ENCODE measurements around the gene GPC6. TPM values are rescaled to one million over a fixed set of nuclear protein-coding genes. Genes with fewer than 3 reads are reported as not detected.

The GPC6 gene
- total RNA-seq, 1 donor from 2014 or later = 63.0 TPM

- no peaks in the 10 kb centered on the region for H3K9me3 ChIP-seq (ENCODE audit: insufficient read depth, low read depth, low read length)
- H3K4me1 Mint-ChIP-seq (ENCODE audit: low read depth, unreplicated experiment) = peaks cover 21% of the 10 kb centered on the region
- H3K27ac ChIP-seq (ENCODE audit: low read depth, low read length) = no peak overlapping the region
- no peak overlapping the region for H3K4me2 ChIP-seq (ENCODE audit: low read length)
- DNase-seq (ENCODE audit: low read depth) = no peak
- H4K20me1 ChIP-seq (ENCODE audit: insufficient read depth, low read length) = no peaks in the 10 kb centered on the region
- no peak overlapping the region for H3K9ac ChIP-seq (ENCODE audit: low read length)
- no peaks in the 10 kb centered on the region for H3K27me3 Mint-ChIP-seq (ENCODE audit: low read depth, unreplicated experiment)
- no peaks in the 10 kb centered on the region for H3K27me3 ChIP-seq (ENCODE audit: insufficient read depth, low read length)
- H2AFZ ChIP-seq (ENCODE audit: low read depth, low read length) = no peak overlapping the region
- peaks cover 5% of the 10 kb centered on the region for H3K4me1 ChIP-seq (ENCODE audit: insufficient read depth, low read length)
- no peaks in the 10 kb centered on the region for H3K79me2 ChIP-seq (ENCODE audit: insufficient read depth, low read length)
- no peaks in the 10 kb centered on the region for H3K36me3 ChIP-seq (ENCODE audit: insufficient read depth, low read length)
- no peak for FAIRE-seq
- H3K9me3 Mint-ChIP-seq (ENCODE audit: unreplicated experiment) = no peaks in the 10 kb centered on the region
- H3K4me3 ChIP-seq (ENCODE audit: insufficient read depth, low read depth, low read length) = no peak overlapping the region
- no peak overlapping the region for H3K27ac Mint-ChIP-seq (ENCODE audit: unreplicated experiment)
- TF ChIP-seq CTCF (IDR thresholded peaks at IDR 0.05; ENCODE audit: insufficient read depth, low read depth, low read length) = no peak
- TF ChIP-seq EZH2 (IDR thresholded peaks at IDR 0.05; ENCODE audit: insufficient read depth, low read length) = no peak
- no peaks in the 10 kb centered on the region for H3K36me3 Mint-ChIP-seq (ENCODE audit: low read depth, unreplicated experiment)
- H3K4me3 Mint-ChIP-seq (ENCODE audit: unreplicated experiment) = no peak overlapping the region
Observed at GRCh38 chr13:94176561-94176960, 950.0 kb downstream of the GPC6 start.

- H3K9me3 ChIP-seq (ENCODE audit: insufficient read depth, low read depth, low read length) = no peaks in the 10 kb centered on the region
- H3K27ac ChIP-seq (ENCODE audit: low read depth, low read length) = no peak overlapping the region
- TF ChIP-seq EZH2 (IDR thresholded peaks at IDR 0.05; ENCODE audit: insufficient read depth, low read length) = no peak
- TF ChIP-seq CTCF (IDR thresholded peaks at IDR 0.05; ENCODE audit: insufficient read depth, low read depth, low read length) = no peak
- DNase-seq (ENCODE audit: low read depth) (no peak), FAIRE-seq (no peak)
- H3K4me2 ChIP-seq (ENCODE audit: low read length) = no peak overlapping the region
- Mint-ChIP-seq H3K4me1 (ENCODE audit: low read depth, unreplicated experiment) (peaks cover 25% of the 10 kb centered on the region), H3K27ac (ENCODE audit: unreplicated experiment) (no peak overlapping the region), H3K4me3 (ENCODE audit: unreplicated experiment) (no peak overlapping the region), H3K9me3 (ENCODE audit: unreplicated experiment) (no peaks in the 10 kb centered on the region), H3K36me3 (ENCODE audit: low read depth, unreplicated experiment) (no peaks in the 10 kb centered on the region), H3K27me3 (ENCODE audit: low read depth, unreplicated experiment) (no peaks in the 10 kb centered on the region)
- H3K27me3 ChIP-seq (ENCODE audit: insufficient read depth, low read length) = no peaks in the 10 kb centered on the region
- no peaks in the 10 kb centered on the region for H3K36me3 ChIP-seq (ENCODE audit: insufficient read depth, low read length)
- H3K9ac ChIP-seq (ENCODE audit: low read length) = no peak overlapping the region
- H3K79me2 ChIP-seq (ENCODE audit: insufficient read depth, low read length) = no peaks in the 10 kb centered on the region
- H3K4me1 ChIP-seq (ENCODE audit: insufficient read depth, low read length) = peaks cover 5% of the 10 kb centered on the region
- no peak overlapping the region for H3K4me3 ChIP-seq (ENCODE audit: insufficient read depth, low read depth, low read length)
- H2AFZ ChIP-seq (ENCODE audit: low read depth, low read length) = no peak overlapping the region
- no peaks in the 10 kb centered on the region for H4K20me1 ChIP-seq (ENCODE audit: insufficient read depth, low read length)
Observed at GRCh38 chr13:94177041-94177440, 950.4 kb downstream of the GPC6 start.

- FAIRE-seq = no peak
- no peak overlapping the region for H3K27ac Mint-ChIP-seq (ENCODE audit: unreplicated experiment)
- H3K9me3 ChIP-seq (ENCODE audit: insufficient read depth, low read depth, low read length) = no peaks in the 10 kb centered on the region
Observed at GRCh38 chr13:94178625-94179244, 952.1 kb downstream of the GPC6 start.

More at GRCh38 chr13:94178625-94179244, 952.1 kb downstream of the GPC6 start:
- Histone ChIP-seq H3K4me2 (ENCODE audit: low read length) (no peak overlapping the region), H3K4me3 (ENCODE audit: insufficient read depth, low read depth, low read length) (no peak overlapping the region), H2AFZ (ENCODE audit: low read depth, low read length) (no peak overlapping the region), H3K27me3 (ENCODE audit: insufficient read depth, low read length) (no peaks in the 10 kb centered on the region), H3K27ac (ENCODE audit: low read depth, low read length) (no peak overlapping the region), H4K20me1 (ENCODE audit: insufficient read depth, low read length) (no peaks in the 10 kb centered on the region), H3K36me3 (ENCODE audit: insufficient read depth, low read length) (no peaks in the 10 kb centered on the region), H3K4me1 (ENCODE audit: insufficient read depth, low read length) (no peaks in the 10 kb centered on the region), H3K79me2 (ENCODE audit: insufficient read depth, low read length) (no peaks in the 10 kb centered on the region), H3K9ac (ENCODE audit: low read length) (no peak overlapping the region)
- H3K9me3 Mint-ChIP-seq (ENCODE audit: unreplicated experiment) = no peaks in the 10 kb centered on the region
- no peaks in the 10 kb centered on the region for H3K27me3 Mint-ChIP-seq (ENCODE audit: low read depth, unreplicated experiment)
- DNase-seq (ENCODE audit: low read depth) = no peak
- TF ChIP-seq CTCF (IDR thresholded peaks at IDR 0.05; ENCODE audit: insufficient read depth, low read depth, low read length) (no peak), EZH2 (IDR thresholded peaks at IDR 0.05; ENCODE audit: insufficient read depth, low read length) (no peak)
- peaks cover 12% of the 10 kb centered on the region for H3K4me1 Mint-ChIP-seq (ENCODE audit: low read depth, unreplicated experiment)
- H3K36me3 Mint-ChIP-seq (ENCODE audit: low read depth, unreplicated experiment) = no peaks in the 10 kb centered on the region
- no peak overlapping the region for H3K4me3 Mint-ChIP-seq (ENCODE audit: unreplicated experiment)

Measured in astrocyte (in vitro differentiated cells and primary cell).